Activated CD8-positive, alpha-beta T cell treated with anti-CD3 and anti-CD28 coated beads for 36 hours (primary cell): Measurements from ENCODE around the gene PYGM. TPM values are rescaled to one million over a fixed set of nuclear protein-coding genes. Genes with fewer than 3 reads are reported as not detected.

Source experiments
- ATAC-seq: fragments of 200-7000 bp; cut with Tn5 transposase; one replicate; pipeline ENCODE4 v1.10.0; 2021; ENCODE audit warnings: mild to moderate bottlenecking, moderate library complexity
- CTCF ChIA-PET: fragments of 350-600 bp; sonication (Branson Sonifier 250); formaldehyde crosslinking; loops from one replicate; lab custom pipeline; 2021; ENCODE audit warnings: antibody characterized with exemption; lab: Charles Lee
- POLR2A ChIA-PET: fragments of 350-600 bp; sonication (Branson Sonifier 250); formaldehyde crosslinking; loops from one replicate; lab custom pipeline; 2021; ENCODE audit warnings: antibody characterized with exemption; lab: Charles Lee
- DNase-seq: peaks from one replicate; pipeline ENCODE4 v3.0.0-alpha.2; 2020
- H3K27ac Mint-ChIP-seq: one replicate; pipeline ENCODE4 v1.8.0; 2021; ENCODE audit warnings: mild to moderate bottlenecking, mixed read lengths
- H3K27me3 Mint-ChIP-seq: one replicate; pipeline ENCODE4 v1.8.0; 2021; ENCODE audit warnings: mixed read lengths
- H3K36me3 Mint-ChIP-seq: one replicate; pipeline ENCODE4 v1.8.0; 2021; ENCODE audit warnings: low read depth, mixed read lengths
- H3K4me1 Mint-ChIP-seq: one replicate; pipeline ENCODE4 v1.8.0; 2021; ENCODE audit warnings: low read depth, mixed read lengths
- H3K4me3 Mint-ChIP-seq: one replicate; pipeline ENCODE4 v1.8.0; 2021; ENCODE audit warnings: mild to moderate bottlenecking, moderate library complexity, mixed read lengths
- H3K9me3 Mint-ChIP-seq: one replicate; pipeline ENCODE4 v1.8.0; 2021; ENCODE audit warnings: mixed read lengths
- CTCF ChIP-seq: fragments of 200-600 bp; IDR thresholded peaks from one replicate; pipeline ENCODE4 v1.8.0; 2022; ENCODE audit warnings: antibody characterized with exemption, mild to moderate bottlenecking
- intact Hi-C: fragments of 100-400 bp; cut with micrococcal nuclease; formaldehyde crosslinking; loops from one replicate; pipeline ENCODE4 v1.10.0; 2022
- total RNA-seq, 2 experiments: library from RNA; stranded (reverse); gene quantifications; one replicate each; pipeline ENCODE4 v1.2.3, GENCODE V29; 2021

The PYGM gene
- total RNA-seq, 2 experiments from 2014 or later: 1.2 to 3.3 TPM

- ChIA-PET CTCF (interaction anchor here (1.0 to 1.8 kb wide), 3 partner anchors 26 to 29 kb away, joined by 3 to 4 read pairs (median 4); partner anchors contain the start of gene RASGRP2), POLR2A (no interaction called here)
- Mint-ChIP-seq H3K4me3 (no peak overlapping the region), H3K4me1 (peaks cover 14% of the 10 kb centered on the region), H3K27ac (no peak overlapping the region), H3K36me3 (no peaks in the 10 kb centered on the region), H3K9me3 (no peaks in the 10 kb centered on the region), H3K27me3 (peaks cover 56% of the 10 kb centered on the region)
- TF ChIP-seq CTCF: no peak
- ATAC-seq: no peak
- no peak for DNase-seq
- intact Hi-C loops: no loop called here
Measured at GRCh38 chr11:64714666-64715065, 45.1 kb downstream of the PYGM start.

GRCh38 chr11:64713781-64714363, 45.9 kb downstream of the PYGM start:
- H3K4me1 Mint-ChIP-seq: peaks cover 14% of the 10 kb centered on the region
- CTCF ChIA-PET: interaction anchor here (1.3 to 1.8 kb wide), 2 partner anchors 9 to 25 kb away, joined by 4 to 5 read pairs; no protein-coding TSS in a partner anchor
- intact Hi-C loops: no loop called here

GRCh38 chr11:64713016-64713707, 46.6 kb downstream of the PYGM start:
- DNase-seq (no peak), ATAC-seq (peak; percentile 25)
- H3K36me3 Mint-ChIP-seq: no peaks in the 10 kb centered on the region
- POLR2A ChIA-PET: no interaction called here
- CTCF ChIA-PET: interaction anchor here (1.3 kb wide), 1 partner anchor 8 kb away, joined by 5 read pairs; no protein-coding TSS in a partner anchor
- no peak overlapping the region for H3K4me3 Mint-ChIP-seq
- no peak for TF ChIP-seq CTCF
- peaks cover 63% of the 10 kb centered on the region for H3K27me3 Mint-ChIP-seq
- H3K27ac Mint-ChIP-seq: no peak overlapping the region
- intact Hi-C loops: no loop called here
- peaks cover 14% of the 10 kb centered on the region for H3K4me1 Mint-ChIP-seq
- H3K9me3 Mint-ChIP-seq: no peaks in the 10 kb centered on the region

More at GRCh38 chr11:64713781-64714363, 45.9 kb downstream of the PYGM start:
- DNase-seq (no peak), ATAC-seq (peak; percentile 5)
- H3K4me3 Mint-ChIP-seq: no peak overlapping the region
- no peaks in the 10 kb centered on the region for H3K9me3 Mint-ChIP-seq
- peaks cover 60% of the 10 kb centered on the region for H3K27me3 Mint-ChIP-seq
- H3K27ac Mint-ChIP-seq: no peak overlapping the region
- no peak for TF ChIP-seq CTCF
- H3K36me3 Mint-ChIP-seq: no peaks in the 10 kb centered on the region
- POLR2A ChIA-PET: no interaction called here

- H3K4me3 Mint-ChIP-seq: no peak overlapping the region
- ChIA-PET CTCF (interaction anchor here (1.3 kb wide), 1 partner anchor 7 kb away, joined by 5 read pairs; no protein-coding TSS in a partner anchor), POLR2A (no interaction called here)
- H3K36me3 Mint-ChIP-seq: no peaks in the 10 kb centered on the region
- H3K9me3 Mint-ChIP-seq: no peaks in the 10 kb centered on the region
- intact Hi-C loops: no loop called here
- ATAC-seq (peak; percentile 45), DNase-seq (no peak)
- no peak for TF ChIP-seq CTCF
- H3K27me3 Mint-ChIP-seq: peaks cover 64% of the 10 kb centered on the region
- H3K27ac Mint-ChIP-seq: no peak overlapping the region
- peaks cover 14% of the 10 kb centered on the region for H3K4me1 Mint-ChIP-seq
Measured at GRCh38 chr11:64712430-64713015, 47.3 kb downstream of the PYGM start.

- no peak overlapping the region for H3K4me3 Mint-ChIP-seq
- ATAC-seq: peak; percentile 7
- H3K36me3 Mint-ChIP-seq: no peaks in the 10 kb centered on the region
- H3K9me3 Mint-ChIP-seq: no peaks in the 10 kb centered on the region
- TF ChIP-seq CTCF: no peak
- peaks cover 58% of the 10 kb centered on the region for H3K27me3 Mint-ChIP-seq
- ChIA-PET POLR2A (no interaction called here), CTCF (no interaction called here)
- no peak for DNase-seq
- intact Hi-C loops: no loop called here
- peaks cover 14% of the 10 kb centered on the region for H3K4me1 Mint-ChIP-seq
- no peak overlapping the region for H3K27ac Mint-ChIP-seq
Measured at GRCh38 chr11:64711956-64712362, 47.8 kb downstream of the PYGM start.
